GM19468 (cell line): ENCODE results near the gene JPH3.
"Not testable (repeated sequence)": the region's sequence is repeated elsewhere in the genome, so short reads cannot be mapped to it uniquely, and the experiment has no call there.

ENCODE experiments used
- ATAC-seq: cut with Tn5 transposase; IDR thresholded peaks from one replicate; pipeline ENCODE4 v1.9.1; 2021; ENCODE audit warnings: mild to moderate bottlenecking, moderate library complexity, moderate number of reproducible peaks; ENCODE audit not compliant: unreplicated experiment; ENCODE audit errors: extremely low read depth

JPH3 gene

GRCh38 chr16:87571868-87572244, 30.5 kb upstream of the JPH3 start:
- no peak for ATAC-seq

GRCh38 chr16:87572959-87573358, 29.3 kb upstream of the JPH3 start:
- ATAC-seq = no peak

GRCh38 chr16:87575027-87575804, 27.1 kb upstream of the JPH3 start:
- ATAC-seq = no peak

- no peak for ATAC-seq
Observed at GRCh38 chr16:87576171-87576570, 26.1 kb upstream of the JPH3 start.

GRCh38 chr16:87578142-87578930, 24.0 kb upstream of the JPH3 start:
- ATAC-seq = not testable (repeated sequence)

- no peak for ATAC-seq
Observed at GRCh38 chr16:87579691-87580090, 22.6 kb upstream of the JPH3 start.

GRCh38 chr16:87580855-87581261, 21.4 kb upstream of the JPH3 start:
- no peak for ATAC-seq

- ATAC-seq = no peak
Observed at GRCh38 chr16:87581857-87582215, 20.5 kb upstream of the JPH3 start.

GRCh38 chr16:87582216-87582965, 19.9 kb upstream of the JPH3 start:
- no peak for ATAC-seq

- ATAC-seq = no peak
Observed at GRCh38 chr16:87582966-87583325, 19.4 kb upstream of the JPH3 start.

- no peak for ATAC-seq
Observed at GRCh38 chr16:87583453-87584131, 18.7 kb upstream of the JPH3 start.

GRCh38 chr16:87584271-87584670, 18.0 kb upstream of the JPH3 start:
- no peak for ATAC-seq

- ATAC-seq = no peak
Observed at GRCh38 chr16:87584975-87585374, 17.3 kb upstream of the JPH3 start.

GRCh38 chr16:87585442-87586200, 16.7 kb upstream of the JPH3 start:
- no peak for ATAC-seq

GRCh38 chr16:87586201-87586782, 16.0 kb upstream of the JPH3 start:
- ATAC-seq = no peak

GRCh38 chr16:87587636-87588035, 14.7 kb upstream of the JPH3 start:
- no peak for ATAC-seq

- ATAC-seq = no peak
Observed at GRCh38 chr16:87592018-87592712, 10.1 kb upstream of the JPH3 start.

- ATAC-seq = no peak
Observed at GRCh38 chr16:87593710-87594258, 8.5 kb upstream of the JPH3 start.

- no peak for ATAC-seq
Observed at GRCh38 chr16:87595712-87596111, 6.6 kb upstream of the JPH3 start.
